Measurements from ENCODE around the gene SNTA1. TPM values are rescaled to one million over a fixed set of nuclear protein-coding genes. Genes with fewer than 3 reads are reported as not detected.
"Not testable (repeated sequence)": the region's sequence is repeated elsewhere in the genome, so short reads cannot be mapped to it uniquely, and the experiment has no call there.

SNTA1 gene
- total RNA-seq, 1 experiment from 2014 or later = 15.4 TPM

- H3K4me3 ChIP-seq (ENCODE audit: low read depth, low read length) = no peak overlapping the region
- no peaks in the 10 kb centered on the region for H3K36me3 ChIP-seq (ENCODE audit: control insufficient read depth, insufficient read depth, low read length)
- H3K4me1 Mint-ChIP-seq (ENCODE audit: low read depth, unreplicated experiment) = no peaks in the 10 kb centered on the region
- DNase-seq = no peak
- TF ChIP-seq CTCF (IDR thresholded peaks at IDR 0.05; ENCODE audit: insufficient read depth in 1 of 2, low read depth in 1 of 2, low read length in 1 of 2, severe bottlenecking in 1 of 2, unreplicated experiment in 1 of 2) = no peak
- H3K27me3 ChIP-seq (replicated peaks; ENCODE audit: control insufficient read depth, insufficient read depth, low read length) = no peaks in the 10 kb centered on the region
- no peak overlapping the region for H3K27ac Mint-ChIP-seq (ENCODE audit: unreplicated experiment)
- H3K36me3 Mint-ChIP-seq (ENCODE audit: insufficient read depth, unreplicated experiment) = no peaks in the 10 kb centered on the region
- no peaks in the 10 kb centered on the region for H3K9me3 Mint-ChIP-seq (ENCODE audit: unreplicated experiment)
- POLR2A ChIA-PET = interaction anchor here (0.6 kb wide), 1 partner anchor 645 kb away, joined by 4 read pairs; no protein-coding TSS in a partner anchor
- no TSS peak for BruUV-seq (replicated peaks)
- no peaks in the 10 kb centered on the region; the same call in 1 of the 2 replicates for H3K4me1 ChIP-seq
- H3K27me3 Mint-ChIP-seq (ENCODE audit: insufficient read depth, unreplicated experiment) = no peaks in the 10 kb centered on the region
- H3K4me3 Mint-ChIP-seq (ENCODE audit: unreplicated experiment) = no peak overlapping the region
- CTCF ChIA-PET = interaction anchor here (0.6 to 1.1 kb wide), 2 partner anchors 50 to 188 kb away, joined by 3 to 4 read pairs; no protein-coding TSS in a partner anchor
- intact Hi-C loops (cut with micrococcal nuclease; ENCODE audit: unreplicated experiment) = no loop called here
- no peaks in the 10 kb centered on the region for H3K9me3 ChIP-seq
These were observed 22.1 kb upstream of the SNTA1 start for GRCh38 chr20:33465481-33466302.

GRCh38 chr20:33464759-33465158 is 21.2 kb upstream of the SNTA1 start:
- BruUV-seq (replicated peaks); H3K9me3 ChIP-seq; POLR2A ChIA-PET: not testable (repeated sequence)

GRCh38 chr20:33463332-33464101 is 20.0 kb upstream of the SNTA1 start:
- BruUV-seq (replicated peaks) = no TSS peak
- Mint-ChIP-seq H3K27me3 (ENCODE audit: insufficient read depth, unreplicated experiment) (no peaks in the 10 kb centered on the region), H3K27ac (ENCODE audit: unreplicated experiment) (no peak overlapping the region), H3K4me3 (ENCODE audit: unreplicated experiment) (no peak overlapping the region), H3K9me3 (ENCODE audit: unreplicated experiment) (no peaks in the 10 kb centered on the region), H3K36me3 (ENCODE audit: insufficient read depth, unreplicated experiment) (no peaks in the 10 kb centered on the region), H3K4me1 (ENCODE audit: low read depth, unreplicated experiment) (no peaks in the 10 kb centered on the region)
- no peak for TF ChIP-seq CTCF (IDR thresholded peaks at IDR 0.05; ENCODE audit: insufficient read depth in 1 of 2, low read depth in 1 of 2, low read length in 1 of 2, severe bottlenecking in 1 of 2, unreplicated experiment in 1 of 2)
- no peak for DNase-seq
- ChIA-PET CTCF (interaction anchor here (0.7 kb wide), 1 partner anchor 190 kb away, joined by 3 read pairs; no protein-coding TSS in a partner anchor), POLR2A (interaction anchor here (1.1 kb wide), 1 partner anchor 26 kb away, joined by 3 read pairs; the partner anchor contains the start of gene CBFA2T2)
- Histone ChIP-seq H3K36me3 (ENCODE audit: control insufficient read depth, insufficient read depth, low read length) (no peaks in the 10 kb centered on the region), H3K4me3 (ENCODE audit: low read depth, low read length) (no peak overlapping the region), H3K4me1 (no peaks in the 10 kb centered on the region; the same call in 1 of the 2 replicates), H3K27me3 (replicated peaks; ENCODE audit: control insufficient read depth, insufficient read depth, low read length) (no peaks in the 10 kb centered on the region), H3K9me3 (no peaks in the 10 kb centered on the region)
- intact Hi-C loops (cut with micrococcal nuclease; ENCODE audit: unreplicated experiment) = no loop called here

More at GRCh38 chr20:33464759-33465158, 21.2 kb upstream of the SNTA1 start:
- intact Hi-C loops (cut with micrococcal nuclease; ENCODE audit: unreplicated experiment); DNase-seq; H3K27ac Mint-ChIP-seq (ENCODE audit: unreplicated experiment); H3K27me3 Mint-ChIP-seq (ENCODE audit: insufficient read depth, unreplicated experiment); H3K36me3 Mint-ChIP-seq (ENCODE audit: insufficient read depth, unreplicated experiment); H3K4me1 Mint-ChIP-seq (ENCODE audit: low read depth, unreplicated experiment); H3K9me3 Mint-ChIP-seq (ENCODE audit: unreplicated experiment); H3K4me1 ChIP-seq; H3K27me3 ChIP-seq (replicated peaks; ENCODE audit: control insufficient read depth, insufficient read depth, low read length); H3K4me3 Mint-ChIP-seq (ENCODE audit: unreplicated experiment); H3K4me3 ChIP-seq (ENCODE audit: low read depth, low read length); H3K36me3 ChIP-seq (ENCODE audit: control insufficient read depth, insufficient read depth, low read length): not testable (repeated sequence)
- CTCF ChIA-PET = interaction anchor here (0.6 to 1.1 kb wide), 2 partner anchors 189 to 941 kb away, joined by 3 to 4 read pairs; no protein-coding TSS in a partner anchor
